Measurements from ENCODE around the gene CCDC18. TPM values are rescaled to one million over a fixed set of nuclear protein-coding genes. Genes with fewer than 3 reads are reported as not detected.

The CCDC18 gene
- total and polyA plus RNA-seq, 2 experiments from 2014 or later = 16.3 to 47.9 TPM

DNA sequence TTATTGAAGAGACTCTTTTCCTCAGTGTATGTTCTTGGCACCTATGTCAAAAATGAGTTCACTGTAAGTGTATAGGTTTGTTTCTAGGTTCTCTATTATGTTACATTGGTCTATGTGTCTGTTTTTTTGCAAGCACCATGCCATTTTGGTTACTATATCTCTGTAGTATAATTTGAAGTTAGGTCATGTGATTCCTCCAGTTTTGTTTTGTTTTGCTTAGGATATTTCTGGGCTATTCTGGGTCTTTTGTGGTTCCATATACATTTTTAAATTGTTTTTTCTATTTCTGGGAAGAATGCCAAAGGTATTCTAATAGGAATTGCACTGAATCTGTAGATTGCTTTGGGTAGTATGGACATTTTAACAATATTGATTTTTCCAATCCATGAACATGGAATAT, 13.5 kb upstream of the CCDC18 start:
- H3K4me1 ChIP-seq (ENCODE audit: insufficient read depth) = 0 out of 2 replicates have a peak, but pooled peaks cover 3% of the 10 kb centered on the region
- no peak overlapping the region for H2AFZ ChIP-seq
- Mint-ChIP-seq H3K27ac (no peak overlapping the region), H3K36me3 (ENCODE audit: low read depth) (peaks cover 21% of the 10 kb centered on the region), H3K27me3 (ENCODE audit: insufficient read depth, low read depth, poor library complexity) (no peaks in the 10 kb centered on the region), H3K4me3 (no peak overlapping the region), H3K9me3 (no peaks in the 10 kb centered on the region), H3K4me1 (peaks cover 9% of the 10 kb centered on the region; the same call in 2 of the 3 replicates)
- H3K4me2 ChIP-seq = no peak overlapping the region
- ATAC-seq = no peak
- no peaks in the 10 kb centered on the region for H3K27me3 ChIP-seq (ENCODE audit: insufficient read depth)
- H3K4me3 ChIP-seq = no peak overlapping the region
- no peaks in the 10 kb centered on the region for H3K36me3 ChIP-seq (ENCODE audit: insufficient read depth)
- peaks cover 69% of the 10 kb centered on the region for H3K79me2 ChIP-seq (replicated peaks; ENCODE audit: insufficient read depth)
- H3K9me2 ChIP-seq (ENCODE audit: insufficient read depth) = no peaks in the 10 kb centered on the region
- DNase-seq (ENCODE audit: low spot score) = no peak
- TF ChIP-seq EZH2phosphoT487 (IDR thresholded peaks at IDR 0.05; ENCODE audit: unreplicated experiment) = no peak
- TF ChIP-seq, protein P1, sequence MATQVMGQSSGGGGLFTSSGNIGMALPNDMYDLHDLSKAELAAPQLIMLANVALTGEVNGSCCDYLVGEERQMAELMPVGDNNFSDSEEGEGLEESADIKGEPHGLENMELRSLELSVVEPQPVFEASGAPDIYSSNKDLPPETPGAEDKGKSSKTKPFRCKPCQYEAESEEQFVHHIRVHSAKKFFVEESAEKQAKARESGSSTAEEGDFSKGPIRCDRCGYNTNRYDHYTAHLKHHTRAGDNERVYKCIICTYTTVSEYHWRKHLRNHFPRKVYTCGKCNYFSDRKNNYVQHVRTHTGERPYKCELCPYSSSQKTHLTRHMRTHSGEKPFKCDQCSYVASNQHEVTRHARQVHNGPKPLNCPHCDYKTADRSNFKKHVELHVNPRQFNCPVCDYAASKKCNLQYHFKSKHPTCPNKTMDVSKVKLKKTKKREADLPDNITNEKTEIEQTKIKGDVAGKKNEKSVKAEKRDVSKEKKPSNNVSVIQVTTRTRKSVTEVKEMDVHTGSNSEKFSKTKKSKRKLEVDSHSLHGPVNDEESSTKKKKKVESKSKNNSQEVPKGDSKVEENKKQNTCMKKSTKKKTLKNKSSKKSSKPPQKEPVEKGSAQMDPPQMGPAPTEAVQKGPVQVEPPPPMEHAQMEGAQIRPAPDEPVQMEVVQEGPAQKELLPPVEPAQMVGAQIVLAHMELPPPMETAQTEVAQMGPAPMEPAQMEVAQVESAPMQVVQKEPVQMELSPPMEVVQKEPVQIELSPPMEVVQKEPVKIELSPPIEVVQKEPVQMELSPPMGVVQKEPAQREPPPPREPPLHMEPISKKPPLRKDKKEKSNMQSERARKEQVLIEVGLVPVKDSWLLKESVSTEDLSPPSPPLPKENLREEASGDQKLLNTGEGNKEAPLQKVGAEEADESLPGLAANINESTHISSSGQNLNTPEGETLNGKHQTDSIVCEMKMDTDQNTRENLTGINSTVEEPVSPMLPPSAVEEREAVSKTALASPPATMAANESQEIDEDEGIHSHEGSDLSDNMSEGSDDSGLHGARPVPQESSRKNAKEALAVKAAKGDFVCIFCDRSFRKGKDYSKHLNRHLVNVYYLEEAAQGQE (IDR thresholded peaks at IDR 0.05; ENCODE audit: unreplicated experiment) = no peak
- no peak for TF ChIP-seq JUNB (IDR thresholded peaks at IDR 0.05; ENCODE audit: unreplicated experiment)
- TF ChIP-seq ZNF114 (CRISPR knock-in tag; IDR thresholded peaks at IDR 0.05) = no peak
- TF ChIP-seq ZNF331 (CRISPR knock-in tag; IDR thresholded peaks at IDR 0.05; ENCODE audit: low read depth) = no peak
- TF ChIP-seq EZH2 (IDR thresholded peaks at IDR 0.05; ENCODE audit: low read depth, unreplicated experiment) = no peak
- no peak for TF ChIP-seq POLR2AphosphoS5 (IDR thresholded peaks at IDR 0.05; ENCODE audit: low read depth)
- TF ChIP-seq, protein P2, sequence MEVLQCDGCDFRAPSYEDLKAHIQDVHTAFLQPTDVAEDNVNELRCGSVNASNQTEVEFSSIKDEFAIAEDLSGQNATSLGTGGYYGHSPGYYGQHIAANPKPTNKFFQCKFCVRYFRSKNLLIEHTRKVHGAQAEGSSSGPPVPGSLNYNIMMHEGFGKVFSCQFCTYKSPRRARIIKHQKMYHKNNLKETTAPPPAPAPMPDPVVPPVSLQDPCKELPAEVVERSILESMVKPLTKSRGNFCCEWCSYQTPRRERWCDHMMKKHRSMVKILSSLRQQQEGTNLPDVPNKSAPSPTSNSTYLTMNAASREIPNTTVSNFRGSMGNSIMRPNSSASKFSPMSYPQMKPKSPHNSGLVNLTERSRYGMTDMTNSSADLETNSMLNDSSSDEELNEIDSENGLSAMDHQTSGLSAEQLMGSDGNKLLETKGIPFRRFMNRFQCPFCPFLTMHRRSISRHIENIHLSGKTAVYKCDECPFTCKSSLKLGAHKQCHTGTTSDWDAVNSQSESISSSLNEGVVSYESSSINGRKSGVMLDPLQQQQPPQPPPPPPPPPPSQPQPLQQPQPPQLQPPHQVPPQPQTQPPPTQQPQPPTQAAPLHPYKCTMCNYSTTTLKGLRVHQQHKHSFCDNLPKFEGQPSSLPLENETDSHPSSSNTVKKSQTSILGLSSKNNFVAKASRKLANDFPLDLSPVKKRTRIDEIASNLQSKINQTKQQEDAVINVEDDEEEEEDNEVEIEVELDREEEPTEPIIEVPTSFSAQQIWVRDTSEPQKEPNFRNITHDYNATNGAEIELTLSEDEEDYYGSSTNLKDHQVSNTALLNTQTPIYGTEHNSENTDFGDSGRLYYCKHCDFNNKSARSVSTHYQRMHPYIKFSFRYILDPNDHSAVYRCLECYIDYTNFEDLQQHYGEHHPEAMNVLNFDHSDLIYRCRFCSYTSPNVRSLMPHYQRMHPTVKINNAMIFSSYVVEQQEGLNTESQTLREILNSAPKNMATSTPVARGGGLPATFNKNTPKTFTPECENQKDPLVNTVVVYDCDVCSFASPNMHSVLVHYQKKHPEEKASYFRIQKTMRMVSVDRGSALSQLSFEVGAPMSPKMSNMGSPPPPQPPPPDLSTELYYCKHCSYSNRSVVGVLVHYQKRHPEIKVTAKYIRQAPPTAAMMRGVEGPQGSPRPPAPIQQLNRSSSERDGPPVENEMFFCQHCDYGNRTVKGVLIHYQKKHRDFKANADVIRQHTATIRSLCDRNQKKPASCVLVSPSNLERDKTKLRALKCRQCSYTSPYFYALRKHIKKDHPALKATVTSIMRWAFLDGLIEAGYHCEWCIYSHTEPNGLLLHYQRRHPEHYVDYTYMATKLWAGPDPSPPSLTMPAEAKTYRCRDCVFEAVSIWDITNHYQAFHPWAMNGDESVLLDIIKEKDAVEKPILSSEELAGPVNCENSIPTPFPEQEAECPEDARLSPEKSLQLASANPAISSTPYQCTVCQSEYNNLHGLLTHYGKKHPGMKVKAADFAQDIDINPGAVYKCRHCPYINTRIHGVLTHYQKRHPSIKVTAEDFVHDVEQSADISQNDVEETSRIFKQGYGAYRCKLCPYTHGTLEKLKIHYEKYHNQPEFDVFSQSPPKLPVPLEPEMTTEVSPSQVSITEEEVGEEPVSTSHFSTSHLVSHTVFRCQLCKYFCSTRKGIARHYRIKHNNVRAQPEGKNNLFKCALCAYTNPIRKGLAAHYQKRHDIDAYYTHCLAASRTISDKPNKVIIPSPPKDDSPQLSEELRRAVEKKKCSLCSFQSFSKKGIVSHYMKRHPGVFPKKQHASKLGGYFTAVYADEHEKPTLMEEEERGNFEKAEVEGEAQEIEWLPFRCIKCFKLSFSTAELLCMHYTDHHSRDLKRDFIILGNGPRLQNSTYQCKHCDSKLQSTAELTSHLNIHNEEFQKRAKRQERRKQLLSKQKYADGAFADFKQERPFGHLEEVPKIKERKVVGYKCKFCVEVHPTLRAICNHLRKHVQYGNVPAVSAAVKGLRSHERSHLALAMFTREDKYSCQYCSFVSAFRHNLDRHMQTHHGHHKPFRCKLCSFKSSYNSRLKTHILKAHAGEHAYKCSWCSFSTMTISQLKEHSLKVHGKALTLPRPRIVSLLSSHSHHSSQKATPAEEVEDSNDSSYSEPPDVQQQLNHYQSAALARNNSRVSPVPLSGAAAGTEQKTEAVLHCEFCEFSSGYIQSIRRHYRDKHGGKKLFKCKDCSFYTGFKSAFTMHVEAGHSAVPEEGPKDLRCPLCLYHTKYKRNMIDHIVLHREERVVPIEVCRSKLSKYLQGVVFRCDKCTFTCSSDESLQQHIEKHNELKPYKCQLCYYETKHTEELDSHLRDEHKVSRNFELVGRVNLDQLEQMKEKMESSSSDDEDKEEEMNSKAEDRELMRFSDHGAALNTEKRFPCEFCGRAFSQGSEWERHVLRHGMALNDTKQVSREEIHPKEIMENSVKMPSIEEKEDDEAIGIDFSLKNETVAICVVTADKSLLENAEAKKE (CRISPR knock-in tag; IDR thresholded peaks at IDR 0.05) = no peak
- no peak for TF ChIP-seq CREB1 (CRISPR knock-in tag; IDR thresholded peaks at IDR 0.05; ENCODE audit: low read depth)
- TF ChIP-seq NANOG (IDR thresholded peaks at IDR 0.05; ENCODE audit: borderline replicate concordance) = no peak
- TF ChIP-seq, protein P3, sequence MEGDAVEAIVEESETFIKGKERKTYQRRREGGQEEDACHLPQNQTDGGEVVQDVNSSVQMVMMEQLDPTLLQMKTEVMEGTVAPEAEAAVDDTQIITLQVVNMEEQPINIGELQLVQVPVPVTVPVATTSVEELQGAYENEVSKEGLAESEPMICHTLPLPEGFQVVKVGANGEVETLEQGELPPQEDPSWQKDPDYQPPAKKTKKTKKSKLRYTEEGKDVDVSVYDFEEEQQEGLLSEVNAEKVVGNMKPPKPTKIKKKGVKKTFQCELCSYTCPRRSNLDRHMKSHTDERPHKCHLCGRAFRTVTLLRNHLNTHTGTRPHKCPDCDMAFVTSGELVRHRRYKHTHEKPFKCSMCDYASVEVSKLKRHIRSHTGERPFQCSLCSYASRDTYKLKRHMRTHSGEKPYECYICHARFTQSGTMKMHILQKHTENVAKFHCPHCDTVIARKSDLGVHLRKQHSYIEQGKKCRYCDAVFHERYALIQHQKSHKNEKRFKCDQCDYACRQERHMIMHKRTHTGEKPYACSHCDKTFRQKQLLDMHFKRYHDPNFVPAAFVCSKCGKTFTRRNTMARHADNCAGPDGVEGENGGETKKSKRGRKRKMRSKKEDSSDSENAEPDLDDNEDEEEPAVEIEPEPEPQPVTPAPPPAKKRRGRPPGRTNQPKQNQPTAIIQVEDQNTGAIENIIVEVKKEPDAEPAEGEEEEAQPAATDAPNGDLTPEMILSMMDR (conservative IDR thresholded peaks at IDR 0.05; ENCODE audit: low read depth in 2 of 2) = no peak
- TF ChIP-seq, protein P4, sequence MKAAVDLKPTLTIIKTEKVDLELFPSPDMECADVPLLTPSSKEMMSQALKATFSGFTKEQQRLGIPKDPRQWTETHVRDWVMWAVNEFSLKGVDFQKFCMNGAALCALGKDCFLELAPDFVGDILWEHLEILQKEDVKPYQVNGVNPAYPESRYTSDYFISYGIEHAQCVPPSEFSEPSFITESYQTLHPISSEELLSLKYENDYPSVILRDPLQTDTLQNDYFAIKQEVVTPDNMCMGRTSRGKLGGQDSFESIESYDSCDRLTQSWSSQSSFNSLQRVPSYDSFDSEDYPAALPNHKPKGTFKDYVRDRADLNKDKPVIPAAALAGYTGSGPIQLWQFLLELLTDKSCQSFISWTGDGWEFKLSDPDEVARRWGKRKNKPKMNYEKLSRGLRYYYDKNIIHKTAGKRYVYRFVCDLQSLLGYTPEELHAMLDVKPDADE (IDR thresholded peaks at IDR 0.05) = no peak
- TF ChIP-seq STAT1 (IDR thresholded peaks at IDR 0.05; ENCODE audit: unreplicated experiment) = no peak
- no peak overlapping the region for H3K27ac ChIP-seq (ENCODE audit: low read depth)
- peaks cover 8% of the 10 kb centered on the region; the same call in 1 of the 2 replicates for H4K20me1 ChIP-seq (replicated peaks; ENCODE audit: insufficient read depth)
- no peaks in the 10 kb centered on the region for H3F3A ChIP-seq (replicated peaks; ENCODE audit: low read depth)
